GM18508 (cell line): ENCODE results near the gene MRPL4.
"Not testable (repeated sequence)": the region's sequence is repeated elsewhere in the genome, so short reads cannot be mapped to it uniquely, and the experiment has no call there.

ENCODE experiments used
- ATAC-seq: cut with Tn5 transposase; IDR thresholded peaks from one replicate; pipeline ENCODE4 v1.9.1; 2021; ENCODE audit warnings: moderate number of reproducible peaks; ENCODE audit not compliant: insufficient read depth, unreplicated experiment

Gene MRPL4

GRCh38 chr19:10259162-10259905 lies 7.3 kb downstream of the MRPL4 start:
- ATAC-seq, result no peak

- ATAC-seq, result no peak
These were observed 8.1 kb downstream of the MRPL4 start for GRCh38 chr19:10260141-10260584.

- ATAC-seq, result no peak
These were observed 10.8 kb downstream of the MRPL4 start for GRCh38 chr19:10262771-10263170.

- no peak for ATAC-seq
These were observed 14.7 kb downstream of the MRPL4 start for GRCh38 chr19:10266706-10267105.

GRCh38 chr19:10268071-10268470 lies 16.1 kb downstream of the MRPL4 start:
- ATAC-seq, result no peak

- ATAC-seq, result no peak
These were observed 17.5 kb downstream of the MRPL4 start for GRCh38 chr19:10269333-10270179.

GRCh38 chr19:10270180-10270615 lies 18.2 kb downstream of the MRPL4 start:
- no peak for ATAC-seq

GRCh38 chr19:10270616-10271394 lies 18.8 kb downstream of the MRPL4 start, which contains the start of gene ICAM1:
TSS of gene ICAM1 (plus strand) at chr19:10271120. CDS start at chr19:10271160, 40 bp downstream.
- no peak for ATAC-seq

GRCh38 chr19:10271543-10272086 lies 19.6 kb downstream of the MRPL4 start:
- ATAC-seq, result no peak

- no peak for ATAC-seq
These were observed 22.6 kb downstream of the MRPL4 start for GRCh38 chr19:10274589-10274988.

GRCh38 chr19:10277795-10278589 lies 26.0 kb downstream of the MRPL4 start:
- ATAC-seq, result no peak

- no peak for ATAC-seq
These were observed 26.9 kb downstream of the MRPL4 start for GRCh38 chr19:10278935-10279334.

- no peak for ATAC-seq
These were observed 27.9 kb downstream of the MRPL4 start for GRCh38 chr19:10279737-10280442.

- not testable (repeated sequence) for ATAC-seq
These were observed 30.0 kb downstream of the MRPL4 start for GRCh38 chr19:10282043-10282442.

GRCh38 chr19:10283301-10284064 lies 31.5 kb downstream of the MRPL4 start:
- no peak for ATAC-seq

- no peak for ATAC-seq
These were observed 32.3 kb downstream of the MRPL4 start for GRCh38 chr19:10284065-10284959.

- ATAC-seq, result no peak
These were observed 32.9 kb downstream of the MRPL4 start for GRCh38 chr19:10284960-10285278.
